Erythroblast (primary cell): Measurements from ENCODE around the gene TRMT2A.

Experiments used
- GATA1 ChIP-seq: IDR thresholded peaks from 2 replicates; pipeline ENCODE4 v1.6.1; 2011; ENCODE audit warnings: low read depth, mild to moderate bottlenecking, control low read depth, low read length, moderate library complexity
- POLR2A ChIP-seq: IDR thresholded peaks from 2 replicates; pipeline ENCODE4 v1.6.1; 2011; ENCODE audit warnings: mild to moderate bottlenecking, low read length

DNA sequence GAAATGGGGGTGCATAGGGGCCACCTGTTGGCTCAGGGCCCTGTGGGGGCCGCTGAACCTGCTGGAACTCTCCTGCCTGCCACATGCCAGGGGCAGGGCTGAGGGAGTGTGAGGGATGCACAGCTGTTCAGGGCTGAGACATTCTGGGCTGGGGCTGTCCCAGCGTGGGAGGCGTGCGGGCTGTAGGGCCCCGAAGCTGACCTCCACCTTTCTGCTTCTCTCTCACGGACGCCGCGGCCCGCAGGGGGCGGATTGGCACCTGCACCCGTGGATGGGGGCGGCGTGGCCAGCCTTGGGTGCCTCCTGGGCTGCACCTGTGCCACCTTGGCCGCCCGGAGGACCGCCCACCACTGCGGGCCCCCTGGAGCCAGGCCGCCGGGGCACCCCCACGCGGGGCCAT is 29.8 kb upstream of the TRMT2A start:
- TF ChIP-seq POLR2A (no peak), GATA1 (no peak)
